Lower leg skin (tissue), 4 donors: ENCODE measurements around the gene ZGRF1. TPM values are rescaled to one million over a fixed set of nuclear protein-coding genes. Genes with fewer than 3 reads are reported as not detected.
"Not testable (repeated sequence)": the region's sequence is repeated elsewhere in the genome, so short reads cannot be mapped to it uniquely, and the experiment has no call there.

Experiments
- DNase-seq, 2 donors: peaks; one replicate each; pipeline ENCODE4 v3.0.0-alpha.2; 2019; ENCODE audit warnings: low spot score in 2 of 2
- H3K4me3 ChIP-seq: fragments of 200-600 bp; sonication (generic); 2 replicates; pipeline ENCODE4 v1.5.1; 2017; ENCODE audit warnings: mild to moderate bottlenecking, low read depth; ENCODE audit not compliant: poor library complexity, severe bottlenecking
- POLR2A ChIP-seq, 2 donors: fragments of 450-650 bp; IDR thresholded peaks; one replicate each; pipeline ENCODE4 v1.6.1; 2016 to 2017; ENCODE audit warnings: antibody characterized with exemption in 2 of 2, mild to moderate bottlenecking in 1 of 2, moderate library complexity in 1 of 2
- WGBS, 2 donors: methylation state at CpG; one replicate each; pipeline ENCODE4 v1.1.5; 2018; 5-methylcytosine and 5-hydroxymethylcytosine counted together
- intact Hi-C: fragments of 100-400 bp; cut with DNase I; formaldehyde crosslinking; loops from one replicate; pipeline ENCODE4 v1.15.0; 2023; ENCODE audit warnings: low total_unique reads
- total RNA-seq, 4 donors: library from RNA; depleted of rRNA; stranded (reverse); fragments of >200 nt; gene quantifications; one replicate each; pipeline ENCODE4 v1.1.0, GENCODE V29; 2016
- TF ChIP-seq, protein P1 (sequence below), 3 donors: fragments of 450-650 bp; IDR thresholded peaks; one replicate each; pipeline ENCODE4 v1.5.1; 2016; ENCODE audit warnings: antibody characterized with exemption in 3 of 3, mild to moderate bottlenecking in 3 of 3, moderate library complexity in 2 of 3

ZGRF1 gene
- total RNA-seq, 4 donors from 2014 or later, result 1.6 to 3.9 (median 2.4) TPM

DNA sequence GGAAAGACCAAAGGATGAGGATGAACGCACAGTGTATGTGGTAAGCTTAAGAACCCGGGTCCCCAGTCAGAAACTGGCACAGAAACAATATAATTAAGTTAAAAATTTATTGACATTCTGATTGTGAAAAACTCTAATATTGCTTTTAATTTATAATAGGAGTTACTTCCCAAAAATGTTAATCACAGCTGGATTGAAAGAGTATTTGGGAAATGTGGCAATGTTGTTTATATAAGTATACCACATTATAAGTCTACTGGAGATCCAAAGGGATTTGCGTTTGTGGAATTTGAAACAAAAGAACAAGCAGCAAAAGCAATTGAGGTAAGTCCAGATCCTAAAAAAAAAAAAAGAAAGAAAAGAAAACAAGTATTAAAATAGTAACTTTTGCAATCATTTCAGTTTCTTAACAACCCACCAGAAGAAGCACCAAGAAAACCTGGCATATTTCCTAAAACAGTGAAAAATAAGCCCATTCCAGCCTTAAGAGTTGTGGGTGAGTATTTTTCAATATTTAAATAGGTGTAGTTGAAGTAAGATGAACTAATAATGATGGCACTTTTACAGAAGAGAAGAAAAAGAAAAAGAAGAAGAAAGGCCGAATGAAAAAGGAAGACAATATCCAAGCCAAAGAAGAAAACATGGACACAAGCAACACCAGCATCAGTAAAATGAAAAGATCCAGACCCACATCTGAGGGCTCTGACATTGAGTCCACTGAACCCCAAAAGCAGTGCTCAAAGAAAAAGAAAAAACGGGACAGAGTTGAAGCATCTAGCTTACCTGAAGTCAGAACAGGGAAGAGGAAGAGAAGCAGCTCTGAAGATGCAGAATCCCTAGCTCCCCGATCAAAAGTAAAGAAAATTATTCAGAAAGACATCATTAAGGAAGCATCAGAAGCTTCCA is 10.2 kb upstream of the ZGRF1 start:
- no peak for TF ChIP-seq POLR2A (IDR thresholded peaks at IDR 0.05)
- TF ChIP-seq, protein P1, sequence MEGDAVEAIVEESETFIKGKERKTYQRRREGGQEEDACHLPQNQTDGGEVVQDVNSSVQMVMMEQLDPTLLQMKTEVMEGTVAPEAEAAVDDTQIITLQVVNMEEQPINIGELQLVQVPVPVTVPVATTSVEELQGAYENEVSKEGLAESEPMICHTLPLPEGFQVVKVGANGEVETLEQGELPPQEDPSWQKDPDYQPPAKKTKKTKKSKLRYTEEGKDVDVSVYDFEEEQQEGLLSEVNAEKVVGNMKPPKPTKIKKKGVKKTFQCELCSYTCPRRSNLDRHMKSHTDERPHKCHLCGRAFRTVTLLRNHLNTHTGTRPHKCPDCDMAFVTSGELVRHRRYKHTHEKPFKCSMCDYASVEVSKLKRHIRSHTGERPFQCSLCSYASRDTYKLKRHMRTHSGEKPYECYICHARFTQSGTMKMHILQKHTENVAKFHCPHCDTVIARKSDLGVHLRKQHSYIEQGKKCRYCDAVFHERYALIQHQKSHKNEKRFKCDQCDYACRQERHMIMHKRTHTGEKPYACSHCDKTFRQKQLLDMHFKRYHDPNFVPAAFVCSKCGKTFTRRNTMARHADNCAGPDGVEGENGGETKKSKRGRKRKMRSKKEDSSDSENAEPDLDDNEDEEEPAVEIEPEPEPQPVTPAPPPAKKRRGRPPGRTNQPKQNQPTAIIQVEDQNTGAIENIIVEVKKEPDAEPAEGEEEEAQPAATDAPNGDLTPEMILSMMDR (IDR thresholded peaks at IDR 0.05), result no peak
- whole genome bisulfite sequencing, 2 donors, result 71 to 72% methylated on average over 6 of the region's 6 CpGs
- no peak for DNase-seq
- no peak overlapping the region for H3K4me3 ChIP-seq
- intact Hi-C loops, result no loop called here

DNA sequence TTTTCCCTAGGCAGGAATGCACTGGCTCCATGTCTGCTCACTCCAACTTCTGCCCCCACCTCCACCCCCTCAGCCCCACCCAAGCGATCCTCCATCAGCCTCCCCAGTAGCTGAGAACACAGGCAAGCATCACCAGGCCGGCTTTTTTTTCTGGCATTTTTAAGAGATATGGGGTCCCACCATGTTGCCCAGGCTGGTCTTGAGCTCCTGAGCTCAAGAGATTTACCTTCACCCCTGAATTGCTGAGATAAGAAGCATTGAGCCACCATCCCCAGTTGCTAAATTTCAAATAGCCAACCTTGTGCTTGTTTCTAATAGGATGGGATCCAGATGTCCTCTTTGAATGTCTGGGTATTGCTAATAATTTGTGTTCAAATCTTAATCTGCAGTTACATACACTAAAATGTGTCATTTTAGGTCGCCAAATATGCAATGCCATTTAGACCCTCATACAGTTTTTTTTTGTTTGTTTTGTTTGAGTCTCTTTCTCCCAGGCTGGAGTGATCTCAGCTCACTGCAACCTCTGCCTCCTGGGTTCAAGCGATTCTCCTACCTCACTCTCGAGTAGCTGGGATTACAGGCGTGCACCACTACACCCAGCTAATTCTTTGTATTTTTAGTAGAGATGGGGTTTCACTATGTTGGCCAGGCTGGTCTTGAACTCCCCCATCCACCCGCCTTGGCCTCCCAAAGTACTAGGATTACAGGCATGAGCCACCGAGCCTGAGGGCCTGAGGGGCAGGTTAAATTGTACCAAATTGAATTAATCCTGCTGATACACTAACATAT is 9.0 kb upstream of the ZGRF1 start:
- DNase-seq, result no peak
- no peak for TF ChIP-seq POLR2A (IDR thresholded peaks at IDR 0.05)
- TF ChIP-seq, protein P1 (IDR thresholded peaks at IDR 0.05), result no peak
- intact Hi-C loops, result no loop called here
- 80 to 83% methylated on average over 8 of the region's 8 CpGs for WGBS, 2 donors
- no peak overlapping the region for H3K4me3 ChIP-seq

DNA sequence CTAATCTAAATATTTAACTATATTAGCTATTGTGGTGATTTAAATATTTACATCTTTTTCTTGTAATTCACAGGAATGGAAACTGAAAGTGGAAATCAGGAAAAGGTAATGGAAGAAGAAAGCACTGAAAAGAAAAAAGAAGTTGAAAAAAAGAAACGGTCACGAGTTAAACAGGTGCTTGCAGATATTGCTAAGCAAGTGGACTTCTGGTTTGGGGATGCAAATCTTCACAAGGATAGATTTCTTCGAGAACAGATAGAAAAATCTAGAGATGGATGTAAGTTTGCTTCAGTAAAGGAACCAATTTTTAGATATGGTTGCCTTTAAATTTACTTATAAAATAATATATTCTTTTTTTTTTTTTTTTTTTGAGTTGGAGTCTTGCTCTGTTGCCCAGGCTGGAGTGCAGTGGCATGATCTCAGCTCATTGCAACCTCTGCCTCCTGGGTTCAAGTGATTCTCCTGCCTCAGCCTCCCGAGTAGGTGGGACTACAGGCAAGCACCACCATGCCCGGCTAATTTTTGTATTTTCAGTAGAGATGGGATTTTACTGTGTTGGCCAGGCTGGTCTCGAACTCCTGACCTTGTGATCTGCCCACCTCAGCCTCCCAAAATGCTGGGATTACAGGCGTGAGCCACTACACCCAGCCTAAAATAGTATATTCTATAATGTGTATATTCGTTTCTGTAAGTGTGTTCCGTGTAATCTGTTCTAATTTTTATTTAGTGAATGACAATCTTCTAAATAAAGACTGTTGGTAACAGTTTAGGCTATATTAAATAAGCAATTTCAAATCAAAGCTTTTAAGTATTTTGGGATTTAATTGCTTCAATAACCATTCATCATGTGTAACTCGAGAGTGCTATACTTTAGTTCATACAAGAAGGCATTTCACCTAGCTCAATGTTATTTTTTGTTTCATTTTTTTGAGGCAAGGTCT is 8.2 kb upstream of the ZGRF1 start:
- DNase-seq, intact Hi-C loops, H3K4me3 ChIP-seq: not testable (repeated sequence)
- 86 to 92% methylated on average over 10 of the region's 10 CpGs for WGBS, 2 donors

DNA sequence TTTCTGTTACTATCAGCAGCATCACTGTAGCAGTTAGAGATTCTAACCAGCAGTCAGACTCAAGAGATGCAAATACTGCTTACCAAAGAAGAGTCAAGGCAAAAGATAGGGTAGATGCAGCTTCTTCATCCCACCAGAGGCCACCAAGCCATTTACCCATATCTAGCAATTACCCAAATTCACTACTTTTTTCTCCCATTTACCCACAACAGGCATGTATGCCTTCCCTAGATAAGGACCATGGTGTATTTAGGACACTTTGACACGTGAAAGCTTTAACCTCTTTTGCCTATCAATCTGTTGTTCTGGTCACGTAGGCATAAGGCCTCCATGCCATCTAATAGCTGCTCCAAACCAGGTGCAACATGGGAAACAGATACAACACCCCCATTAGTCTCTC is 5.8 kb upstream of the ZGRF1 start:
- WGBS, 2 donors, result 89% methylated on average over 2 of the region's 2 CpGs
- H3K4me3 ChIP-seq, result no peak overlapping the region
- TF ChIP-seq, protein P1 (IDR thresholded peaks at IDR 0.05), result no peak
- TF ChIP-seq POLR2A (IDR thresholded peaks at IDR 0.05), result no peak
- DNase-seq, result no peak
- intact Hi-C loops, result no loop called here

DNA sequence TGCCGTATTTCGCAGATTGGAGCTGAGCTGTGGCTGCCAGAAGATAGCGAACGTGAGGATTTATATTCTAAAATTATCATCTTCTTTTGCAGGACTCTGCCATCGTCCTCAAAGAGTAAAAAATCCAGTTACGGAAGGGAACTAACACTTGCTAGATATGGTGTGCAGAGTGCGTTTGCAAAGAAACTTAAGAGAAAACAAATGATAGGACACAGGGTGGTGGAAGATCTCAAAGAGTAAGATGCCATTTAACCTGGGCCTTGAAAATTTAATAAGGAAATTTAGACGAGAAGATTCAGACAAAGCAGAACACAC is 800 bp upstream of the ZGRF1 start:
- no peak for TF ChIP-seq POLR2A (IDR thresholded peaks at IDR 0.05)
- intact Hi-C loops, result no loop called here
- no peak for DNase-seq
- peak overlapping the region; percentile 44 for H3K4me3 ChIP-seq
- 0 to 1% methylated on average over 8 of the region's 8 CpGs for WGBS, 2 donors

DNA sequence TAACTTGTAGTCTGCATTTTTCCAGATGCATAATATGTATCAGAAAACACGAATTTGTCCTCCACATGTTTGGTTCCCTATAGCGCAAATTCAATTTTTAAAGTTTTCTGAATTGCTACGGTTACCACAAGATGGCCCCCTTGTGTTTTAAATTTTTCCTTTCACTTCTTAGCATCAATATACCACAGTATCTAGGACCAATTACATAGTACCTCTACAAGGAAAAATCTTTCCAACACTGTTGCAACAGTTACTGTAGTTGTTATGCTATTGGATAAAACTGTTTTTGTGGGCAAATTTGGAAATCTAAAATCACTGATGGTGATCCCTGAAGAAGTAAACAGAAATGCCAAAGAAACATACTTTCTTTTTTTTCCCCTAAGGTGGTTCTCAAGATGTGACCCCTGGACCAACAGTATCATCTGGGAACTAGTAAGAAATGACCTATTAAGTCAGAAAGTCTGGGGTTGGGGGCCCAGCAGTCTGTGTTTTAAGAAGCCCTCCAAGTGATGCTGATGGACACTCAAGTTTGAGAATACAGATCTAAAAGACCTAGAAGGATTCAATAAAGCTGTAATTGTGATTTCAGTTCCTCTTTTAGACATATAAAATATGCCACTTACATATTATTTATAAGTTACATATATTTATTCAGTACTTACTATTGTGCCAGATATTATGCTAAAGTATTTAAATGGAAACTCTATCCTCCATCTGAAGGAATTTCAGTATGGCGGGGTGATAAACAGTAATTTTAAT is 3.1 kb downstream of the ZGRF1 start:
- no peak for TF ChIP-seq POLR2A (IDR thresholded peaks at IDR 0.05)
- TF ChIP-seq, protein P1 (IDR thresholded peaks at IDR 0.05), result no peak
- 36 to 37% methylated on average over 4 of the region's 4 CpGs for WGBS, 2 donors
- intact Hi-C loops, result no loop called here
- no peak for DNase-seq
- no peak overlapping the region for H3K4me3 ChIP-seq
